Stomach (tissue), 9 donors: ENCODE data around the gene PNRC1. TPM values are rescaled to one million over a fixed set of nuclear protein-coding genes. Genes with fewer than 3 reads are reported as not detected.
"Not testable (repeated sequence)": the region's sequence is repeated elsewhere in the genome, so short reads cannot be mapped to it uniquely, and the experiment has no call there.

ENCODE experiments used
- DNase-seq, 2 donors: peaks; one replicate each; pipeline versions ENCODE4 v3.0.0 to v3.0.0-alpha.2; 2013 to 2019
- H3K27ac ChIP-seq, 5 donors: fragments of 200-600 bp in 4 of 5; sonication (generic) in 4 of 5; one replicate each; pipeline ENCODE4 v1.5.1; 2013 to 2019; ENCODE audit warnings: mild to moderate bottlenecking in 1 of 5, moderate library complexity in 1 of 5
- H3K27me3 ChIP-seq, 3 donors: fragments of 200-600 bp; sonication (generic); one replicate each; pipeline ENCODE4 v1.5.1; 2017 to 2019; ENCODE audit warnings: mixed run types in 1 of 3
- H3K36me3 ChIP-seq, 4 donors: fragments of 200-600 bp; sonication (generic); 1 replicate in 3 of 4; 2 replicates in 1 of 4; pipeline ENCODE4 v1.5.1; 2016 to 2019
- H3K4me1 ChIP-seq, 4 donors: fragments of 200-600 bp; sonication (generic); one replicate each; pipeline ENCODE4 v1.5.1; 2016 to 2019
- H3K4me3 ChIP-seq, 4 donors: fragments of 200-600 bp; sonication (generic) in 3 of 4; one replicate each; pipeline ENCODE4 v1.5.1; 2016 to 2019; ENCODE audit warnings: mild to moderate bottlenecking in 1 of 4
- H3K9me3 ChIP-seq, 4 donors: fragments of 200-600 bp; sonication (generic); one replicate each; pipeline ENCODE4 v1.5.1; 2016 to 2019
- EP300 ChIP-seq: sonication (generic); formaldehyde crosslinking; IDR thresholded peaks from one replicate; pipeline ENCODE4 v1.6.1; 2017; ENCODE audit warnings: antibody characterized with exemption
- POLR2A ChIP-seq, 4 donors: fragments of 450-650 bp; IDR thresholded peaks; one replicate each; pipeline ENCODE4 v1.6.1; 2016; ENCODE audit warnings: antibody characterized with exemption in 4 of 4, control low read depth in 2 of 4, mild to moderate bottlenecking in 1 of 4, moderate library complexity in 1 of 4
- POLR2AphosphoS5 ChIP-seq, 3 donors: sonication (generic); formaldehyde crosslinking; IDR thresholded peaks; one replicate each; pipeline ENCODE4 v1.6.1; 2016; ENCODE audit warnings: antibody characterized with exemption in 3 of 3
- WGBS, 5 donors: extraction: QIAGEN DNeasy Blood & Tissue Kit in 3 of 5; methylation state at CpG; one replicate each; pipeline versions ENCODE4 v1.1.5 to v1.1.7; 2013 to 2018; 5-methylcytosine and 5-hydroxymethylcytosine counted together
- intact Hi-C: fragments of 100-400 bp; cut with DNase I; formaldehyde crosslinking; loops from one replicate; pipeline ENCODE4 v1.15.1; 2023; ENCODE audit warnings: low total_unique reads
- polyA plus RNA-seq, 3 donors: library from polyadenylated mRNA; stranded (reverse); fragments of 200-250 nt; gene quantifications; one replicate each; pipeline ENCODE4 v1.2.3, GENCODE V29; 2013
- total RNA-seq, 5 donors: library from RNA; depleted of rRNA; stranded (reverse); fragments of >200 nt; gene quantifications; one replicate each; pipeline versions ENCODE4 v1.1.0 to v1.2.3, GENCODE V29; 2014 to 2016
- TF ChIP-seq, protein P1 (sequence below), 7 experiments: fragments of 450-650 bp in 4 of 7; fragments of 200-600 bp in 3 of 7; sonication (generic) in 3 of 7; IDR thresholded peaks; one replicate each; pipeline ENCODE4 v1.5.1; 2016 to 2019; ENCODE audit warnings: antibody characterized with exemption in 7 of 7, control low read depth in 2 of 7, mild to moderate bottlenecking in 1 of 7
- donor health status: healthy with polysubstance abuse.
- donor health status: Bipolar disorder and iron deficiency.
- donor health status: healthy.

Gene PNRC1
- total and polyA plus RNA-seq, 8 donors, result 38.5 to 265 (median 129) TPM

- WGBS, 5 donors, result 95 to 97% (median 96%) methylated on average over 12 of the region's 12 CpGs
- Histone ChIP-seq H3K4me3 (no peak overlapping the region), H3K9me3 (no peaks in the 10 kb centered on the region), H3K27ac (no peak overlapping the region), H3K36me3 (no peaks in the 10 kb centered on the region), H3K27me3 (no peaks in the 10 kb centered on the region), H3K4me1 (no peaks in the 10 kb centered on the region)
- intact Hi-C loops, result no loop called here
- DNase-seq, result no peak
- TF ChIP-seq POLR2A (IDR thresholded peaks at IDR 0.05) (no peak), EP300 (no peak), POLR2AphosphoS5 (IDR thresholded peaks at IDR 0.05) (no peak)
- TF ChIP-seq, protein P1, sequence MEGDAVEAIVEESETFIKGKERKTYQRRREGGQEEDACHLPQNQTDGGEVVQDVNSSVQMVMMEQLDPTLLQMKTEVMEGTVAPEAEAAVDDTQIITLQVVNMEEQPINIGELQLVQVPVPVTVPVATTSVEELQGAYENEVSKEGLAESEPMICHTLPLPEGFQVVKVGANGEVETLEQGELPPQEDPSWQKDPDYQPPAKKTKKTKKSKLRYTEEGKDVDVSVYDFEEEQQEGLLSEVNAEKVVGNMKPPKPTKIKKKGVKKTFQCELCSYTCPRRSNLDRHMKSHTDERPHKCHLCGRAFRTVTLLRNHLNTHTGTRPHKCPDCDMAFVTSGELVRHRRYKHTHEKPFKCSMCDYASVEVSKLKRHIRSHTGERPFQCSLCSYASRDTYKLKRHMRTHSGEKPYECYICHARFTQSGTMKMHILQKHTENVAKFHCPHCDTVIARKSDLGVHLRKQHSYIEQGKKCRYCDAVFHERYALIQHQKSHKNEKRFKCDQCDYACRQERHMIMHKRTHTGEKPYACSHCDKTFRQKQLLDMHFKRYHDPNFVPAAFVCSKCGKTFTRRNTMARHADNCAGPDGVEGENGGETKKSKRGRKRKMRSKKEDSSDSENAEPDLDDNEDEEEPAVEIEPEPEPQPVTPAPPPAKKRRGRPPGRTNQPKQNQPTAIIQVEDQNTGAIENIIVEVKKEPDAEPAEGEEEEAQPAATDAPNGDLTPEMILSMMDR (IDR thresholded peaks at IDR 0.05), result no peak
Observed at GRCh38 chr6:89059227-89059626, 21.3 kb upstream of the PNRC1 start.

DNA sequence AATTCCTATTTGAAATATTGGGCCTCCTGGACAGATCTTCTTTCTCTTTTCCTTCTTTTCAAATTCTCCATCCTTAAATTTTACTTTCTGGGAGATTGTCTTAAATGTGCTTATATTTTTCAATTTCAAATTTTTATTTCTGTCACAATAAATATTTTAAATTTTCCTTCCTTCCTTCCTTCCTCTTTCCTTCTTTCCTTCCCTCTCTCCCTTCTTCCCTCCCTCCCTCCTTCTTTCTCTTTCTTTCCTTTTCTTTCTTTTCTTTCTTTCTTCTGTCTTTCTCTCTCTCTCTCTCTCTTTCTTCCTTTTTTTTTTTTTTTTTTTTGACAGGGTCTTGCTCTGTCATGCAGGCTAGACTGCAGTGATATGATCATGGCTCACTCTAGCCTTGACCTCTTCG lies 16.7 kb upstream of the PNRC1 start:
- Histone ChIP-seq H3K27me3 (no peaks in the 10 kb centered on the region), H3K9me3 (no peaks in the 10 kb centered on the region), H3K27ac (no peak overlapping the region), H3K36me3 (no peaks in the 10 kb centered on the region), H3K4me3 (no peak overlapping the region), H3K4me1 (no peaks in the 10 kb centered on the region)
- no peak for DNase-seq
- TF ChIP-seq POLR2AphosphoS5 (IDR thresholded peaks at IDR 0.05) (no peak), EP300 (no peak), POLR2A (IDR thresholded peaks at IDR 0.05) (no peak)
- TF ChIP-seq, protein P1 (IDR thresholded peaks at IDR 0.05), result no peak
- WGBS, 5 donors, result 81 to 100% (median 96%) methylated on average over 1 of the region's 1 CpG
- intact Hi-C loops, result no loop called here

- H3K4me3 ChIP-seq, H3K27ac ChIP-seq, intact Hi-C loops, DNase-seq, H3K9me3 ChIP-seq, H3K27me3 ChIP-seq, H3K4me1 ChIP-seq, H3K36me3 ChIP-seq: not testable (repeated sequence)
- WGBS, 5 donors, result 92 to 98% (median 93%) methylated on average over 13 to 22 of the region's 22 CpGs
Observed at GRCh38 chr6:89064931-89065330, 15.6 kb upstream of the PNRC1 start.

GRCh38 chr6:89066121-89066520 lies 14.4 kb upstream of the PNRC1 start:
- 92 to 97% (median 93%) methylated on average over 8 to 9 of the region's 9 CpGs for WGBS, 5 donors
- H3K27me3 ChIP-seq, H3K27ac ChIP-seq, DNase-seq, H3K4me1 ChIP-seq, intact Hi-C loops, H3K9me3 ChIP-seq, H3K36me3 ChIP-seq, H3K4me3 ChIP-seq: not testable (repeated sequence)

- intact Hi-C loops, result no loop called here
- Histone ChIP-seq H3K27me3 (no peaks in the 10 kb centered on the region), H3K9me3 (no peaks in the 10 kb centered on the region), H3K4me3 (no peak overlapping the region), H3K4me1 (peaks cover 0 to 5% (median under 1%) of the 10 kb centered on the region in 4 donors), H3K27ac (no peak overlapping the region), H3K36me3 (no peaks in the 10 kb centered on the region)
- WGBS, 5 donors, result 74 to 88% (median 76%) methylated on average over 4 of the region's 4 CpGs
- TF ChIP-seq EP300 (no peak), POLR2A (IDR thresholded peaks at IDR 0.05) (no peak), POLR2AphosphoS5 (IDR thresholded peaks at IDR 0.05) (no peak)
- TF ChIP-seq, protein P1 (IDR thresholded peaks at IDR 0.05), result no peak
- no peak for DNase-seq
Observed at GRCh38 chr6:89066940-89067646, 13.5 kb upstream of the PNRC1 start.
